Measurements from ENCODE around the gene ELMO1.

The ELMO1 gene

DNA sequence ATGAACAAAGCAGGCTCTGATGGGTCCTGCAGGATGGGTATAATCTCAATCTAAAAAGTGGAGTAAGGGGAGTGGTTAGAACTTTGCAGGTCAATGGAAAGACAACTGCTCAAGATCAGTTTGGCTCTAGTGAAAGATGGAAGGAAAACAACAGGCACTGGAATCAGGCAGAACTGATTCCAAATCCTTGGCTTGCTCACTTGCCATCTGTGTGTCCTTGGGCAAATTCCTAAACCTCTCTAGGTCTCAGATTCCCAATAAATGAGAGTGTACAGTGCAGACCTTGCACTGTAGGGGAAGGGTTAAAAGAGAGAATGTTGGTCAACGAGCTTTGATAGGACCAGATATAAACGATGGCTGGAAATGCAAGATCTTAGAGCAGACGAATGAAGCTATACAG is 538.3 kb downstream of the ELMO1 start:
- FAIRE-seq, result no peak

DNA sequence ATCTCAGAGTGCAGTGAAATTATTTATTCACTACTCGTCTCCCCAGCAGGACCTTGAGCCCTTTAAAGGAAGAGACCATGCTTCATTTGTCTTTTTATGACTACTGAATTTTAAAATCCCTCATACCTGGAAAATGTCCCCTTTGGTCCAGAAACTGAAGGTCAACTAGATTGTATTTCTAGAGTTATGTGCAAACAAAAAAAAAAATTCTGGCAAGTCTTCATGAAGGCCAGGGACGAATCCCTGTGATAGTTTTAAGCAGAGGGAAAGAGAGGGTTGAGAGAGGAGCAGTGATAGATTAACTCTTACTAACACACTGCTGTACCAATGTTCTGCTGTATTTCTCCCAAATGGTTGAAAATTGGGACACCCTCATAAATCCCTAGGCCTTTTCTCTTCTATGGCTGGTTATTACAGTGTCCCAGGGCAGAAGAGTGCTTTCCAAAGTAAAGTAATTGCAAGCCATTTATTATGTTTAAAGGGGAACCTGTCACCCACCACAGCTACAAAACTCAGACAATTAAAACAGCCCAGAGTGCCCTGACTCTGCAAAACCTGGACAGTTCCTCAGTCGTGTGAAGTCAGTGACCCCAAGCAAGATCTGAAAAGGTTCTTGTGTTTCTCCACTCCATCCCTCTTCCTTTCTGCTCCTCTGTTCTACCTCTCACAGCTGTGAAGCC is 541.6 kb downstream of the ELMO1 start:
- FAIRE-seq, result no peak
- TF ChIP-seq CTCF (IDR thresholded peaks at IDR 0.05; ENCODE audit: insufficient read depth, missing control alignments), result no peak
- DNase-seq (ENCODE audit: insufficient read length, low spot score), result no peak

More for the DNA sequence above, 538.3 kb downstream of the ELMO1 start:
- DNase-seq (ENCODE audit: insufficient read length, low spot score), result no peak
- no peak for TF ChIP-seq CTCF (IDR thresholded peaks at IDR 0.05; ENCODE audit: insufficient read depth, missing control alignments)

- DNase-seq (ENCODE audit: insufficient read length, low spot score), result no peak
- no peak for TF ChIP-seq CTCF (IDR thresholded peaks at IDR 0.05; ENCODE audit: insufficient read depth, missing control alignments)
- no peak for FAIRE-seq
Measured at GRCh38 chr7:36906448-36906847, 542.2 kb downstream of the ELMO1 start.

DNA sequence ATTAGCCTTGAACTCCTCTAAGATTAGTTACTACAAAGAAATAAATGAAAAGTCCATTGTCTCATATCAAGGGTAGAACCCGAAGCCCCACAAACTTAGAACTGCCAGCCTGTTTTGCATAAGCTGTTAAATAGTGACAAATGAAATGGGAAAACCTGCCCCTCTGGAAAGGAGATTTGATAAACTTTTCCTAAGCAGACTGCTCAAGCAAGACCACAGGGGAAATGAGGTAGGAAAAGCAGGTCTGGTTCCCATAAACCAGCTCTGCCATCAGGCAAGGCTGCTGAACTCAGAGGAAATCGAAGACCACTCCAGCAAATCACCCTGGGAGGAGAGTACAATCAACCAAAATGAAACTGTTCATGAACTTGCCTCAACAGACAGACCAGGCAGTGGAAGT is 542.8 kb downstream of the ELMO1 start:
- DNase-seq (ENCODE audit: insufficient read length, low spot score), result no peak
- TF ChIP-seq CTCF (IDR thresholded peaks at IDR 0.05; ENCODE audit: insufficient read depth, missing control alignments), result no peak
- no peak for FAIRE-seq

GRCh38 chr7:36904802-36905201 is 543.9 kb downstream of the ELMO1 start:
- no peak for FAIRE-seq
- no peak for DNase-seq (ENCODE audit: insufficient read length, low spot score)
- no peak for TF ChIP-seq CTCF (IDR thresholded peaks at IDR 0.05; ENCODE audit: insufficient read depth, missing control alignments)

DNA sequence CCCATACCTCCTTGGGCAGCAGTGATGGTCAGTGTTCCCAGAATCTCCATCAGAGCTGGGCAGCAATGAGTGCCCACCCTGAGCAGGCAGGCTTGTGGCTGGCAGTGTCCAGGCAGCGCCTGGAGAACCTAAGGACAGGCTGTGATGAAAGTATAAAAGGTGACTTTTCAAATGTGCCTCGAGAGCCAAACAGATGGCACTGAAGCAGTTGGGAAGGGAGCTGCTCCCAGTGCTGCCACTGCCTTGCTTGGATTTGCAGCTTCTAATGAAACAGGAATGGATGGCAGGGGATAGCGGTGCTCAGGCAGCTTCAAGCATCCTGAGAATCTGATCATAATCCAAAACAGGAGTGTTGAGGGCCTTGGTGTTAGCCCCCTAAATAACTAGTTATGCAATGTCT is 544.6 kb downstream of the ELMO1 start:
- no peak for FAIRE-seq
- no peak for TF ChIP-seq CTCF (IDR thresholded peaks at IDR 0.05; ENCODE audit: insufficient read depth, missing control alignments)
- DNase-seq (ENCODE audit: insufficient read length, low spot score), result no peak

DNA sequence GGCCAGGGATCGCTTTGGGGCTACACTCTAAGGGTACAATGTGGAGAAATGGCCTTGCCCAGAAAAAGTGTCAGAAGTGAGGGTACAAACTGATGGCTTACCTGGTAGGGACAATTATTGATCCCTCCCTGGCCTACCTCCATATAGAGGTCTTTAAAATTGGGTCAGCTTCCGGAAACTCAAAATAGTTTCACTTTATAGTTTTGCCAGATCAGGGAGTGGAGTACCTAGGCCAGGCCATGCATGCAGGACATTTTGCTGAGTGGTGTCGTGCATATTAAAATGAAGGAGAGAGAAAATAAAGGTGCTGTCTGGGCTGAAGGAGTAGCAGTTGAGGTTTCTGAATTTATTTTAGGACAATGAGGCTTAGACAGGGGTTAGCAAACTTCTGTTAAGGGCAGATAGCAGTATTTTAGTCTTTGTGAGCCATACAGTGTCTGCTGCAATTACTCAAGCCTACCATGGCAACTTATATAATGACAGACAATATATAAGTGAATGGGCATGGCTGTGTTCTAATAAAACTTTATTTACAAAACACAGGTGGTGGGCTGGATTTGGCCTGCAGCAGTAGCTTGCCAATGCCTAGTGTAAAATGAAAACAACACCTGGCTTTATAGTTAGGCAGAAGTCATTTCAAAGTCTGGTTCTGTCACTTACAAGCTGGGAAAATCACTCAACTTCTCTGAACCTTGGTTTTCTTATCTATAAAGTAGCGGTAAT is 547.5 kb downstream of the ELMO1 start:
- no peak for TF ChIP-seq CTCF (IDR thresholded peaks at IDR 0.05; ENCODE audit: insufficient read depth, missing control alignments)
- no peak for FAIRE-seq
- no peak for DNase-seq (ENCODE audit: insufficient read length, low spot score)
